NCI-H82 (cell line): ENCODE results near the gene PRLH.

Source experiments
- DNase-seq: peaks from one replicate; lab custom pipeline; 2025; lab: John Stamatoyannopoulos, UW

The PRLH gene

DNA sequence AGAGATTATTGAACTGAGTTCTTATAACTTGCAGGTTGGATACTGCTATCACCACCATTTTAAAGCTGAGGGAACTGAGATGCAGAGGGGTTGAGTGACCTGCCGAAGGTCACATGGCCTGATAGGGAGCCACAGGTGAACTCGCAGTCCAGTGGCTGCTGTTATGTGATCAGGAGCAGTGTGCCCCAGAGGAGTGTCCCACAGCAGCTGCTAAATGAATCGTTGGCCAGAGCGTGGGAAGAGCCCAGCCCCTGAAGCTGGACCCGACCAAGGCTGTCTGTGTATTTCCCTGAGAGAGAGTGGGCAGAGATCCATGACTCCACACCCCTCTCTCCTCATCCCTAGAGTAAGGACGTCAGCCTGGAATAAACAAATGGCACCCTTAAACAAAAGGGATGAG is 26.7 kb upstream of the PRLH start:
- DNase-seq = no peak

DNA sequence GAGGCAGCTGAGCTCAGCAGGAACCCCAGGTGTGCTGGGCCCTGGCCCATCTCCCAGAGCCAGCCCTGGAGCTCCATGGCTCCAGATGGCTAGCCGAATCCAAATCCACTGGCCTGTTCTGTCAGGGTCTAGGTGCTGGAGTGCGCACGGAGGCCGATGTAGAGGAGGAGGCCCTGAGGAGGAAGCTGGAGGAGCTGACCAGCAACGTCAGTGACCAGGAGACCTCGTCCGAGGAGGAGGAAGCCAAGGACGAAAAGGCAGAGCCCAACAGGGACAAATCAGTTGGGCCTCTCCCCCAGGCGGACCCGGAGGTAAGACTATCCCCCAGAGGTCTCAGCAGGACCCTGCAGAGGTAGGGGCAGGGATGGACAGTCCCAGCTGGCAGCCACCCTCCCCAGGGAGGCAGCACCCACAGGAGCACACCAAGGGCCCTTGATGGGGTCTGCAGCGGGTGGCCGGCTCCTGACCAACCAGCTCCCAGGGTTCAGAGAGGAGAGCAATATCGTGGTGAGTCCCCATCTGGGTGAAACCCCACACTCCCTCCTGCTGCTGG is 26.1 kb upstream of the PRLH start:
- DNase-seq = no peak

DNA sequence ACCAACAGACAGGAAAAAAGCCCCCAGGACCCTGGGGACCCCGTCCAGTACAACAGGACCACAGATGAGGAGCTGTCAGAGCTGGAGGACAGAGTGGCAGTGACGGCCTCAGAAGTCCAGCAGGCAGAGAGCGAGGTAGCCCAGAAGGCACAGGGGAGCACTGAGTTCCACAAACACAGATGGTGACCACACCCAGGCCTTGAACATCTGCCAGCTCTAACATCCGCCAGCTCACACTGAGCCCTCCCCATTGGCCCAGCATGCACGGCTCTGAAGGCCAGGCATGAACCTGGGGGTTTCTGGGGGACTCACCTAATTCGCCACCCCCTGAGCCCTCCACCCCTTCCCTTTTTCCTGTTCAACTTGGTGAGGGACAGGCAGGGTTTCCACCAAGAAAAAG is 25.6 kb upstream of the PRLH start:
- DNase-seq = peak; percentile 20

DNA sequence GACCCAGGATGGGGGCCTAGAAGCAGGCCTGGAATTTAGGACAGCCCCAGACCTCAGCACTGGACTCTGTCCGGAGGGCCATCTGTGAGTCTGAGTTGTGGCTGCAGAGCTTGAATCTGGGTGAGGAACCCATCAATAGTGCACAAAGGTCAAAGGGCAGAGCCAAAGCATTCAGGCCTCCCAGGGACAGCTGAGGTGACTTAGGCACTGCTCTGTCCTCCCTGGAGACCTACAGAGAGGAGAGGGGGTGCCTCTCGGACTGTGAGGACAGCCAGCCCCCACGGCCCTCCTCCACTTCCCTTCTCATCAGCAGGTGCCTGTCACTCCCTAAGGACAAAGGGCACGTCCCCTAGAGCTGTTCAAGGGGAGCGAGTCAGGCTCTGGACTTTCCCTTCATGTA is 25.1 kb upstream of the PRLH start:
- no peak for DNase-seq

DNA sequence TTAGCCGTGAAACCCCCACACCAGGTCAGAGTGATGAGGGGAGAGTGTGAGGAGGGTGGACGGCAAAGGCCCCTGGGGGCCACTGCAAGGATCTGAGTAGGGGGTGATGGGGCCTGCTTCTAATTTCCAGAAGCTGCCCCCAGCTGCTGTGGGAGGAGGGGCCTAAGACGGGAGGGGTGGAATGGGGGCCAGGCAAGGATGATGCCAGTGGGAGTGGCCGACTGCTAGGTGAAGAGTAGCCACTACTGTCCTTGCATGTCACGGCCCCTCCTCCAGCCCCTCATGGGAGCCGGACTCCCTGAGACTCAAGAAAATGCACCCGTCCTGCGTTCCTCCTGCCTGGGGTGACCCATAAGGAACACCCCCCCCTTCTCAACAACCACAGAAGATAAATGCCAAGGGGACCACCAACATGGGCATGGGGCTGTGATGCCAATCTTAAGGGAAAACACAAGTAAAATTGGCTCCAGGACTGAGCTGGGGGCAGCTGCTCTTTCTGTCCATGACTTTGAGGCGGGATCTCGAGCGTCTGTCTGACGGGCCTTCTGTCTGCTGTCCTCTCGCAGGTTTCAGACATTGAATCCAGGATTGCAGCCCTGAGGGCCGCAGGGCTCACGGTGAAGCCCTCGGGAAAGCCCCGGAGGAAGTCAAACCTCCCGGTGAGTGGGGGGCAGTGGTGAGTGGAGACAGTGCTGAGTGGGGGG is 24.2 kb upstream of the PRLH start:
- no peak for DNase-seq

DNA sequence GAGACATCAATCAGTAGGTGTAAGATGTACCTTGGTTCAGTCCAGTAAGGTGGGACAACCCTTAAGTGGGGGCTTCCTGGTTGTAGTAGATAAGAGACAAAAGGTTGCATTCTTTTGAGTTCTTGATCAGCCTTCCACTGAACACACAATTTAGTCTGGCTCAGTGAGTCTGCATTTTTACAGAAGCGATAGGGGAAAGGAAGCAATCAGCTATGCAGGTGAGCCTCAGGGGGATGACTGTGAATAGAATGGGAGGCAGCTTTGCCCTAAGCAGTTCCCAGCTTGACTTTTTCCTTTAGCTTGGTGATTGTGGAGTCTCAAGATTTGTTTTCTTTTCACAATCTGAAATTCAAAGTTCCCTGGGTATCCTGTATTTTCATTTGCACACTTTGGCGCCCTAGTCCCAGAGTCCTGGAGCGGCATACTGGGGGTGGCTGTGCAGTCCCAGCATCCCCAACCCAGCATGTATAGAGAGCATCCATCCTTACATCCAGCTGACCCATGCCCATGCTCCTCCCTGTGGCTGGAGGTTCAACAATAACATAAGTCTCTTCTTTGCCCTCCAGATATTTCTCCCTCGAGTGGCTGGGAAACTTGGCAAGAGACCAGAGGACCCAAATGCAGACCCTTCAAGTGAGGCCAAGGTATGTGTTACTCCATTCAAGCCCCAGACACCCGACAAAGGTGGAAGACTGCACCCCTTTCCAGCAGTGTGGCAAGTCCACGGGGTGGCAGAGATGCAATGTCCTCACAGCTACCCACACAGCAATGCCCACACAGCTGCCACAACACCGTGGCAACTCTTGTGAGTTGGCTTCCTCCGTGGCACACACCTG is 20.1 kb upstream of the PRLH start:
- DNase-seq = no peak

DNA sequence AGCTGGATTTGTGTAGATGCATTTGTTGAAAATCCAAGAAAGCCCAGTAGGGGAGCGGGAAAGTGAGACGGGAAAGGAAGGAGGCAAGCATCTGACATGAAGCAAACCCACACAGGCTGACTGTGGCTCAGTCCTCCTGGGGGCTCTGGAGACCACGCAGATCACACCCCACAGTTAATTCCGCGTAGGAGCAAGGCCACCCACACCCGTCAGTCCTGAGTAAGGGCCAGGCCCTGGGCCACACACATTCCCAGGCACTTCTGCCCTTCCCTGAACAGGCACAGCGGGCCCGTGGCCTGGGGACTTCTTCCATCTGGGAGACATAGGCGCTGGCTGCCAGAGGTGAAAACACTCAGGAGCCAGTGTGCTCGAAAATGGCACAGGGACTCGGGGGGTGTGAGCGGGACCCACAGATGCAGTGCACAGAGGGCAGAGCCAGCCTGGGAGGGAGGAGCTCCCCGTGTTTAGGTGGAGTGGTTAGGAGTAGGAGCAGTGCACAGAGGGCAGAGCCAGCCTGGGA is 19.4 kb upstream of the PRLH start:
- no peak for DNase-seq

DNA sequence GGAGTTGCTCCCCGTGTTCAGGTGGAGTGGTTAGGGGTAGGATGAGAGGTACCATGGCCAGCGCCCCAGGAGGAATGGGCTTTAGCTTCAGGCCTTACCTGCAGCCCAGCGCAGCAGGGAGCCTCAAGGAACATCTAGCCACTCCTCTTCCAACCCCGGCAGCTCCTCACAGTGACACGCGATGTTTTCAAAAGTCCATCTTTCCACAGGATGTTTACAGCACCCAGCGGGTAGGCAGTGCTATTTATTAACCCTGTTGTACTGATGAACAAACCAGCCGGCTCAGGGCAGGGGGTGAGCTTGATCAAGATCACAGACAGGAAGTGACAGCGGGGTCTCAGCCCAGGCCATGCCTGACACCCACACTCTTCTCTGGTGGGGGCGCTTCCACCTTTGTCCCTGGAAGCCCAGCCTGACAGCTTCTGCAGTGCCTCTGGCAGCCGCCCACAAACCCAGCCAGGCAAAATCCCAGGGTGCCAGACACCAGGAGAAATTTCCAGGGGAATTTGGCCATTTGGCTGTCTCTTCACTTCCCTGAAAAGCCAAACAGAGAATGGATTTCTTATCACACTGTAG is 18.4 kb upstream of the PRLH start:
- DNase-seq = no peak

DNA sequence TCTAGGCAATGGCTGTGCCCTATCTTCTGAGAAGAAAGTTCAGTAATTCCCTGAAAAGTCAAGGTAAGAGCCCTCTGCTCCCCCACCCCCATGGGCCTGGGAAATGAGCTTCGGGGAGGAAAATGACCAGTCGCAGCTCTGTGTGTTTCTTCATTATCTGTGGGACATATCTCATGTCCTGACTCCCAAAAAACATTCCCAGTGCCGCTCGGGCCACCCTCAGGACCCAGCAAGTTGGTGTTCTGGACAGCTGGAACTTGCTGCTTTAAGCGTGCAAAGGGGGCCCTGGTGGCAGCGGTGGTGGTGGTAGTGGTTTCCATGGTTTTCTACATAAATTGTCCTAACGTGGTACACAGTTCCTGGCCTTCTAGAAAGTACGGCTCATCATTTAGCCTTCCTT is 17.2 kb upstream of the PRLH start:
- no peak for DNase-seq

DNA sequence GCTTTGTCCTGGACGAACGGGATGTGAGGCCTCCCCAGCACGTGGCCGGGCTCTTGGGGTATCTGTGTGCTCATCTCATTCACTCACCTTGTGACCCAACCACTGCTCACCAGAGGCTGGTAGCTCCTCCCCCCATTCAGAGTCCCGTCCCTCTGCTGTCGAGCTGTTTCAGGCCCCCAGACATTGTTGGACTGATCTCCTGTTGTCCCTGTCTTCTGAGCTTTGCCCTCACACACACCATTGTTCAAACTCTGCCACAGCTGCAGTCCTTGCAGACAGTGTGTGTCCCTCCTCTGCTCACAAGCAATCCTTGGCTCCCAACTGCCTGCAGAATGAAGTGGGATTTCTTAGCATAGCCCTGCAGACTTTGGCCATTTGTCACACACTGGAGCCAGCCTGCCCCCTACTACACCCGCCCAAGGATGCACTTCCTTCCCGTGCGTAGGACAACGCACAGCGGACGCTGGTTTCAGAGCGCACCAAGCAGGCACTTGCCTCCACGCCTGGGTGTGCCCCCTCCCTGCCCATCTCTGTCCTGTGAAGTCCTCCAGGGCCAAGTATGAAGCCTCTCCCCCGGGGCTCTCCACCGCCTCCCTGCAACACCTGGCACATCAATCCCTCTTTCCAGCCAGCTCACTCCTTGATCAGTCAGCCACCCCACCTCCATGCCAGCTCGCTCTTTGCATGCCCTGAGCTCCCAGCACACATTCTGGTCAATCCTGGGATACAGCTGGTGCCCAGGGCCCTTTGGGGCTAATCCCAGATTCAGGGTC is 16.5 kb upstream of the PRLH start:
- no peak for DNase-seq

DNA sequence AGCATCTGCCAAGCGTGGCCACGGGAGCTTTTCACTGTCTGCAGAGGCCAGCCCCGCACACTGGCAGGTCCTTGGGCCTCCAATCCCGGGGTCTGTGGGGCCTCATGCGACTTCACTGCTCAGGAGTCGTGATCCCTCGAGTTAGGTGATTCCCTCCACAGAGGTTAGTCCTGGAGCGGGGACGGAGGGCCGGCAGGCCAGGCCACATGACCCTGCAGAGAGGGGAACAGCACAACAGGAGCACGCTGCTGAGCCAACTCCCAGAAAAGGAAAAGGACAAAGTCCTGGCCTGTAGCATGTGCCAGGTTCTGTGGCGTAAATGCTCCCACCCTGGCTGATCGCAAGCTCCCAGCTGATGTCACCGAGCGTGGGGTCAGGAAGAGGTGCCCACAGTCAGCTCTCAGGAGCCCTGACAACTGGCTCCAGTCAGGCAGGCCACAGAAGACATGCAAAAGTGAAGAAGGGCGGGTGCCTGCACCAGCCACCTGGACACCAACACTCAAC is 15.3 kb upstream of the PRLH start:
- DNase-seq = no peak

DNA sequence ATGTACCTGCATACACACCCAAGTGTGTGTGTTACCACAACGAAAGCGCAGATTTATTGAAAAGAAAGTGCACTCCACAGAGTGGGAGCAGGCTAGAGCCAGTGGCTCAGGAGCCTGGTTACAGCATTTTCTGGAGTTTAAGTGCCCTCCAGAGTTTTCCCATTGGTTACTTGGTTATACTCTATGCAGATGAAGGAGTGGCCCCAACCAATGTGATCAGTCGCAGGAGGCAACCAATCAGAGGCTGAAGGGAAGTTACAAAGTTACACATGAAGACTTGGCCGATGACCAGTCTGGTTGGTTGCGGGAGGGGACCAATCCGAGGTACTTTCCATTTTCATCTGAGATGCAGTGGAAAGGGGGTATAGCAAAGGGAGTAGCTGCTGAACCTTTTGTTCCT is 13.5 kb upstream of the PRLH start:
- DNase-seq = peak; percentile 17

DNA sequence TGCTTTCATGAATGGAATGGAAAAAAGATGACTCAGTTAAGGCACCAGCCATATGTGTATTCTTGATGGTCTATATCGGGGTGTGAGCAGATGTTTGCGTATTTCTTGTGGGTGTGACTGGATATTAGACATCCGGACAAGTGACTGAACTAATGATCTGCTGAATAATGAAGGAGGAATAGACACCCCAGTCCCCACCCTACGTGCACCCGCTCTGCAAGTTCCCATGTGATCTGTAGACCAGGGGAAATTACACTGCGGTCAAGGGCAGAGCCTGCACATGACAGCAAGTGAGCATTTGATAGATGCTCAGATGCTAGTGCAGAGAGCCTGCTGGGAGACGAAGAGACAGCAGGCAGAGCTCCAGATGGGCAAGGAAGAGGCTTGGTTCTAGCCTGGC is 12.4 kb upstream of the PRLH start:
- no peak for DNase-seq

DNA sequence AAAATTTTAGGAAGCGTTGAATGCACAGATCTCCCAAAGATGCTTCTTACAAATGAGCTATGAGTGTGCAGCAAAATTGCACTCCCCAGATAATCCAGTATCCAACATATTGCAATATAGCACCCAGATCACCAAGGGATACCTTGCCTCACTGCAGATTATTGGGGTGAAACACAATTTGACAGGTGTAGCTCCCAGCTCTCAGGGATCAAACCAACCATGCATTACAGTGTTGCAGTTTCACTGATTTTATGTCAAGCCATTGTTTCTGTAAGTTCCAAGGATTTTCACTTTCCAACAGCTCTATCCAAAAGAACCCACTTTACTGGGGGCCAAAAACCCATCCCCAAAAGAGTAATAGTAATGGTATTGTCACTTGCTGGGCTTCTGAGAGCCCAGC is 10.8 kb upstream of the PRLH start:
- no peak for DNase-seq

DNA sequence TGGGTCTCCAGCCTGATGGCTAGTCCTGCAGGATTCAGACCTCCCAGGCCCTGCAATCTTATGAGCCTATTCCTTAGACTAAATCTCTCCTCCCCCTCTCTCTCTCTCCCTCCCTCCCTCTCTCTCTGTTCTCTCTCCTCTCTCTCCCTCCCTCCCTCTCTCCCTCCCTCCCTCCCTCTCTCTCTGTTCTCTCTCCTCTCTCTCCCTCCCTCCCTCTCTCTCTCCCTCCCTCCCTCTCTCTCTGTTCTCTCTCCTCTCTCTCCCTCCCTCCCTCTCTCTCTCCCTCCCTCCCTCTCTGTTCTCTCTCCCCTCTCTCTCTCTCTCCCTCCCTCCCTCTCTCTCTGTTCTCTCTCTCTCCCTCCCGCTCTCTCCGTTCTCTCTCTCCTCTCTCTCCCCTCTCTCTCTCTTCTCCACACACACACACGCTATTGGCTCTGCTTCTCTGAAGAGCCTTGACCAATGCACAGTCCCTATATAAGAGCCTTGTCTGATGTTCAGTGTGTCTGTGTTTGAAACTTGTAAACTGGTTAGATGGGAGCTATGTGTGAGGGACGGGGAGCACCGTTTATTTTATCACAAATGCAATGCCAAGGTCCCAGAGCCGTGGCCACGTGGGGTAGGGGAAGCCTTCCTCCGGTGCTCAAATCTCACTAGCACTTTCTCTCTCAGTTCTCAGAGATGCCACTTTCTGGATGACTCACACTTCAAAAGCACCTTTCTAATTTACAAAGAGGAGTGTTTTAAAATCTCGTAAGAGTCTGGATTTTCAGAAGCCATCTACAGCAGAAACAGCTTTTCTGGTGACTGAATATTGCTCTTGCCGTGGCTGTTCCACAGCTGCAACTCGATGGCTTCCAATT is 9.4 kb upstream of the PRLH start:
- no peak for DNase-seq

DNA sequence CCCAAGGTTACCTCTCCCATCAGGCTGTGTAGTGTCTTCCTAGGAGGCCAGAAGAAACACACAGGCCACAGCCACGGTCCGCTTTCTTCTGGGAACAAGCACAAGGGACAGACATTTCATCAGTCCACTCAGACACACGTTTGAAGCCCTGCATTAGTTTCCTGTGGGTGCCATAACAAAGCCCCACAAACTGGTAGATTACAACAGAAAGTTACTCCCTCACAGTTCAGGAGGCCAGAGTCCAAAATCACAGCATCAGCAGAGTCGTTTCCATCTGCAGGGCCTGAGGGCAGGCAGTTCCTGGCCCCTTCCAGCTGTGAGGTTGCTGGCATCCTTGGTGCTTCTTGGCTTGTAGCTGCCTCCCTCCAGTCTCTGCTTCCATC is 8.8 kb upstream of the PRLH start:
- no peak for DNase-seq

DNA sequence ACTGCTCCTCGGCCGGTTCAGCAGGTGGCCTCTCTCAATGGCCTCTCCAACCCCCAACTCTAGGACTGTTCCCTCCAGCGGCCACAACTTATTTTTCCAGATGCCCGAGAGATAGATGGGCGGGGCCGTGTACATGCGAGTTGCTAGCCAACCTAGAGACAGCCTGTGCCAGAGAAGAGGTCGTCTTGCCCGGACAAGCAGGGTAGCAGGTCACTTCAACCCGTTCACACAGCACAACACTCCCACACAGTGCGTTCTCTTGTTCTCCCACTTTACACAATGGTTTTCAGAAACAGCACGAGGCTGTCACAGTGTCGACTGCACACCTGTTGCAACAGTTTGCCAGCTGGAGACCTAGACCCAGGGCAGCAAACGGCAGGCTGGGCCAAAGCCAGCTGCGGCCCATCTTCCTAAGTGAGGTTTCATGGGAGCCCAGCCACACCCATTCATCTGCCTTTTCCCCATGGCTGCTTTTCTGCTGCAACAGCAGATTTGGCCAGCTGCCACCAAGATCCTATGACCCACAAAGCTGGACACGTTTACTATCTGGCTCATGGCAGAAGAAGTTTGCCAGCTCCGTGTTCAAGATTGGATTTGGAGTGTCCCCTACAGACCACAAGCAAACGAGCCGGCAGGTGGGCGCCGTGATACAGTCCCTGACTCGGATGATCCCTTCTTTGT is 7.3 kb upstream of the PRLH start:
- peak; percentile 44 for DNase-seq

DNA sequence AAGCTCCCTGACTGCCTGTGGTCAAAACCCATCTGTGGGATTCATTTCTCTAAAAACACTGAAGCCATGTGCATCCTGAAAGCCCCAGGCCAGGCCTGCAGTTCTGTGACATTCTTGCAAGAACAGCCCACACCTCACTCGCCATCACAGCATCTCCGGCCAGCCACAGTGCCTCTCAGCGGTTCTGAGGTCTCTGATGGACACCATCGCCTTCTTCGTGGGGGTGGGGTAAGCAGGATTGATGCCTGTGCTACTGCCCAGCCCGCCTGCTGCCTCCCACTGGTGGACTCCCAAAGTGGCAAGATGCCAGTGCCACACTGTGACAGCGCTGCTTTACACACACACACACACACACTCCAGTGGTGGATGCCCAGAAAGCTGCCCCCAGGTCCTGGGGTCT is 5.2 kb upstream of the PRLH start:
- DNase-seq = no peak

DNA sequence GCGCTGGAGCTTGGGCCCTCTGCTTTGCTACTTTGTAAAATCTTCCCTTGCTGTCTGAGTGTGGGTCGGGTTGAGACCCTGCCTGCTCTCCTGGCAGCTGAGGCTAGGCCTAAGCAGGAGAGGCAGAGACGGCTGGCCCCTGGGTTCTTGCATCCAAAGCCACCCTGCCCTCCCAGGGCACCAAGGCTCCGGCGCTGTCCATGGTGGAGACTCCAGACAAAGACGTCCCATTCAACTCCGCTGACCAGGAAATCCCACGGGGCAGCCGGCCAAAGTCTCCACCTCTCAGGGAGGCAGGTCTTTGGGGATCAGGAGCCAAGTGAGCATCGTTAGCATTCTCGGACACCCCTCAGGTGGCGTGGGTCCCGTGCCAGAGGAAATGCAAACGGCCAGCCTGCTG is 2.6 kb upstream of the PRLH start:
- no peak for DNase-seq

DNA sequence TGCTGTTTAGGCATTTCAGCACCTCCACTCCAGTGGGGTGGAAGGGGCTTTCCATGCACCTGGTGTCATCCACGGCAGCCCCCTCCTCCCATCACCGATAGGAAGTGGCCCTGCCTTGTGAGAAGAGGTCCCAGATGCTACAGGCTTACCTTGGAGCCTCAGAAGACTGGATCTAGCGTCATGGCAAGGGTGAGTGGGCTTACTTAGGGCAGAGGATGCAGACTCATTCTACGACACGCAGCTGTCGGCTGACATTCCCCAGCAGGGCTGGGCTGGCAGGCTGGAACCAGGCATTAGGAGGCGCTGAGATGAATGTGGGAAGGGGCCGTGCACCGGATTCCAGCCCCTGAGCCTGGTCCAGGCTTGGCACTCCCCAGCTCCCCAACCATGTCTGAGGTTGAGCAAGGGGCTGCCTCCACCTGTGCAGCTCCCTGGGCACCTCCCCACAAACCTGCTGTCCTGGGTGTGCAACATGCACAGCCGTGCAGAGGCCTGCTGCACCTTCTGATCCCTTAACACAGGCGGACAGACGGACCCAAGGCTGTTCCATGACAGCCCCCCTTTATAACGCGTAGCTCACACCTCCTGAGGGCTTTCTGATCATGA is 1.7 kb upstream of the PRLH start:
- DNase-seq = no peak
